Measurements from ENCODE around the gene CAD. TPM values are rescaled to one million over a fixed set of nuclear protein-coding genes. Genes with fewer than 3 reads are reported as not detected.

The CAD gene
- total RNA-seq, 1 experiment from 2014 or later, result 41.5 TPM

DNA sequence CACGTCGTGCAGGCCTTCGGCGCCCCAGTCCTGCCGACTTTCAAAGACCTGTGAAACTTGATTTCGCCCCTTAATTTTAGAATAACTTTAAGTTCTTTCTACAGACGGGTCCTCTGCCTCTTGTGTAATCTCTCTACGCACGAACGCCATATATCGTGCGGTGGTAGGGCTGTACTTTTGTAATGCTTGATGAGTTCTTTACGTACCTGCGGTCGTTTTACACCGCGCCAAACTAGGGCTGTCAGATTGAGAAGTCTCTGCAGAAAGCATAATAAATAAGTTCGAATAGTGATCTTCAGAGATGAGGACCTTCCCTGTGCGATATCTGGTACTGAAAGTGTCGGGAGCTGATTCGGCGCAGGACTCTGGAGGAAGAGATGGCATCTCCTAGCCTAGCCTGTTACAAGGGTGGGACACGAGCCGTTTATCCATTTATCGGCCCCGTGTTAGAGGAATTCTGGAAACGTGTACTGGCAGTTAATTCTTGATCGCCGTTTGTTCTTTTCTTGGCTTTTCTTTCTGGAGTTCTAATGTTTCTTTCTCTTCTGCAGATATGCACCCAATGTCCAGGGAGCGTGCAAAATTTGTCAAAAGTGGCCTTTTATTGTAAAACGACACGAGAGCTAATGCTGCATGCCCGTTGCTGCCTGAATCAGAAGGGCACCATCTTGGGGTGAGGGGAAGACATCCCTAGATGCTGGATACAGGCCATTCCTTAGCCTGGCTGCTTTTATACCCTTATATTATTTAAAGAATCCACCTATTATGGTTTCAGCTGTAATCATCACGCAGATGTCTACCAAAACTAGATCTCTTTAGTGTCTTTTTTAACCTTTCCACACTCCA, 4.3 kb upstream of the CAD start:
- H3K36me3 ChIP-seq (ENCODE audit: low read depth), result 0 out of 2 replicates have a peak, but pooled peaks cover 7% of the 10 kb centered on the region
- peak overlapping the region; percentile 92 for H2AFZ ChIP-seq
- H4K20me1 ChIP-seq (ENCODE audit: insufficient read depth), result no peaks in the 10 kb centered on the region
- ChIA-PET POLR2A (ENCODE audit: unreplicated experiment) (interaction anchor here (0.6 kb wide), 1 partner anchor 144 kb away, joined by 3 read pairs; no protein-coding TSS in a partner anchor), CTCF (interaction anchor here (0.6 kb wide), 1 partner anchor 196 kb away, joined by 3 read pairs; no protein-coding TSS in a partner anchor)
- peak overlapping the region; percentile 82 for H3K27ac ChIP-seq
- intact Hi-C loops (cut with micrococcal nuclease; ENCODE audit: unreplicated experiment), result loop anchor here (5.0 to 10.0 kb wide), 4 partner anchors 69 to 251 kb away; partner anchors contain the start of genes MPV17, PREB, PRR30 and TRIM54
- H3K9me2 ChIP-seq (ENCODE audit: insufficient read depth), result no peaks in the 10 kb centered on the region
- no peaks in the 10 kb centered on the region for H3K9me3 ChIP-seq (ENCODE audit: insufficient read depth, low read depth)
- H3K4me1 ChIP-seq (replicated peaks; ENCODE audit: insufficient read depth), result peaks cover 36% of the 10 kb centered on the region
- TSS peak; percentile 61 for BruUV-seq (replicated peaks)
- H3K27me3 ChIP-seq (ENCODE audit: insufficient read depth, low read depth), result no peaks in the 10 kb centered on the region
- H3K4me2 ChIP-seq, result peak overlapping the region; percentile 93
- peaks cover 46% of the 10 kb centered on the region for H3F3A ChIP-seq (ENCODE audit: insufficient read depth, low read depth)
- DNase-seq, result no peak
- peaks cover 28% of the 10 kb centered on the region for H3K79me2 ChIP-seq (ENCODE audit: low read depth)
- H3K4me3 ChIP-seq, result peak overlapping the region; percentile 82
- TF ChIP-seq, protein P1, sequence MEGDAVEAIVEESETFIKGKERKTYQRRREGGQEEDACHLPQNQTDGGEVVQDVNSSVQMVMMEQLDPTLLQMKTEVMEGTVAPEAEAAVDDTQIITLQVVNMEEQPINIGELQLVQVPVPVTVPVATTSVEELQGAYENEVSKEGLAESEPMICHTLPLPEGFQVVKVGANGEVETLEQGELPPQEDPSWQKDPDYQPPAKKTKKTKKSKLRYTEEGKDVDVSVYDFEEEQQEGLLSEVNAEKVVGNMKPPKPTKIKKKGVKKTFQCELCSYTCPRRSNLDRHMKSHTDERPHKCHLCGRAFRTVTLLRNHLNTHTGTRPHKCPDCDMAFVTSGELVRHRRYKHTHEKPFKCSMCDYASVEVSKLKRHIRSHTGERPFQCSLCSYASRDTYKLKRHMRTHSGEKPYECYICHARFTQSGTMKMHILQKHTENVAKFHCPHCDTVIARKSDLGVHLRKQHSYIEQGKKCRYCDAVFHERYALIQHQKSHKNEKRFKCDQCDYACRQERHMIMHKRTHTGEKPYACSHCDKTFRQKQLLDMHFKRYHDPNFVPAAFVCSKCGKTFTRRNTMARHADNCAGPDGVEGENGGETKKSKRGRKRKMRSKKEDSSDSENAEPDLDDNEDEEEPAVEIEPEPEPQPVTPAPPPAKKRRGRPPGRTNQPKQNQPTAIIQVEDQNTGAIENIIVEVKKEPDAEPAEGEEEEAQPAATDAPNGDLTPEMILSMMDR (conservative IDR thresholded peaks at IDR 0.05), result no peak
- no peak for TF ChIP-seq EZH2 (IDR thresholded peaks at IDR 0.05; ENCODE audit: low read depth)

DNA sequence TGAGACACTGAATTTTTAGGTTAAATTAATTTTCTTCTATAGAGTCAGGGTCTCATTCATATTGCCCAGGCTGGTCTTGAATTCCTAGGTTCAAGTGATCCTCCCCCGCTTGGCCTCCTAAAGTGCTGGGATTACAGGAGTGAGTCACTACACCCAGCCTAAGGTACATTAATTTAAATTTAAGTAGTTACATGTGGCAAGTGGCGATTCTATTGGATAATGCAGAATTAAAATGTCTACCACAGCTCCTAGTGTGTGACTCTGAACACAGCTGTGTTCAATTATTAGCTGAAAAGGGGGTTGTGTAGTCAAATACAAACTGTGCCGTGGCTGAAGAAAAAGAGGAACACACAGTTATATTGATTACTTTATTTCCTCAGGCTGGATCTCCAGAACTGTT, 2.2 kb upstream of the CAD start:
- BruUV-seq (replicated peaks), result no TSS peak
- H3K36me3 ChIP-seq (ENCODE audit: low read depth), result peaks cover 5% of the 10 kb centered on the region; the same call in 1 of the 2 replicates
- H2AFZ ChIP-seq, result no peak overlapping the region
- H3K79me2 ChIP-seq (ENCODE audit: low read depth), result peaks cover 39% of the 10 kb centered on the region
- no peak for TF ChIP-seq EZH2 (IDR thresholded peaks at IDR 0.05; ENCODE audit: low read depth)
- TF ChIP-seq, protein P1 (conservative IDR thresholded peaks at IDR 0.05), result no peak
- POLR2A ChIA-PET (ENCODE audit: unreplicated experiment), result interaction anchor here (0.8 kb wide), 1 partner anchor 65 kb away, joined by 3 read pairs; no protein-coding TSS in a partner anchor
- CTCF ChIA-PET, result no interaction called here
- H4K20me1 ChIP-seq (ENCODE audit: insufficient read depth), result no peaks in the 10 kb centered on the region
- H3F3A ChIP-seq (ENCODE audit: insufficient read depth, low read depth), result peaks cover 38% of the 10 kb centered on the region
- H3K9me2 ChIP-seq (ENCODE audit: insufficient read depth), result no peaks in the 10 kb centered on the region
- DNase-seq, result no peak
- no peaks in the 10 kb centered on the region for H3K9me3 ChIP-seq (ENCODE audit: insufficient read depth, low read depth)
- H3K27me3 ChIP-seq (ENCODE audit: insufficient read depth, low read depth), result no peaks in the 10 kb centered on the region
- H3K4me1 ChIP-seq (replicated peaks; ENCODE audit: insufficient read depth), result peaks cover 34% of the 10 kb centered on the region
- no peak overlapping the region for H3K4me2 ChIP-seq
- no peak overlapping the region for H3K27ac ChIP-seq
- no peak overlapping the region for H3K4me3 ChIP-seq
- intact Hi-C loops (cut with micrococcal nuclease; ENCODE audit: unreplicated experiment), result loop anchor here (5.0 to 10.0 kb wide), 4 partner anchors 67 to 253 kb away; partner anchors contain the start of genes MPV17, PREB, PRR30 and TRIM54

DNA sequence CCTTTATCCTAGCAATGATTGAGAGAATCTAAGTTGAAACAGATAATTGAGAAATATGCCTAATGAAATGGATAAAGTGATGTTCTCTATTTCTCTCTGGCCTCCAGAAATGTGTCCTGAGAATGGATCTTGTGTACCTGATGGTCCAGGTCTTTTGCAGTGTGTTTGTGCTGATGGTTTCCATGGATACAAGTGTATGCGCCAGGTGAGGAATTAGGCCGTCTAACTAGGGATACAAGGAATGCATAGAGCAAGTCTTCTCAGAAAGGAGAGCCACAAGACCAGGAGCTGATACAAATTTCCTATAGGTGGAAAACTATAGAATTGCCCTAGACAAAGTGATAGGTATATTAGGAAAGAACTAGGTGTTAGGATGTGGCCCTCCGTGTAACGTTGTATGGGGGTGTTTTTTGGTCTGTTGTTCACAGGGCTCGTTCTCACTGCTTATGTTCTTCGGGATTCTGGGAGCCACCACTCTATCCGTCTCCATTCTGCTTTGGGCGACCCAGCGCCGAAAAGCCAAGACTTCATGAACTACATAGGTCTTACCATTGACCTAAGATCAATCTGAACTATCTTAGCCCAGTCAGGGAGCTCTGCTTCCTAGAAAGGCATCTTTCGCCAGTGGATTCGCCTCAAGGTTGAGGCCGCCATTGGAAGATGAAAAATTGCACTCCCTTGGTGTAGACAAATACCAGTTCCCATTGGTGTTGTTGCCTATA, 592 bp upstream of the CAD start:
- no peaks in the 10 kb centered on the region for H4K20me1 ChIP-seq (ENCODE audit: insufficient read depth)
- TSS peak; percentile 29 for BruUV-seq (replicated peaks)
- intact Hi-C loops (cut with micrococcal nuclease; ENCODE audit: unreplicated experiment), result loop anchor here (10.0 kb wide), 2 partner anchors 82 to 108 kb away; partner anchors contain the start of genes MPV17, PREB and PRR30
- peak overlapping the region; percentile 87 for H2AFZ ChIP-seq
- H3K4me1 ChIP-seq (replicated peaks; ENCODE audit: insufficient read depth), result peaks cover 25% of the 10 kb centered on the region
- ChIA-PET POLR2A (ENCODE audit: unreplicated experiment) (no interaction called here), CTCF (no interaction called here)
- H3K4me2 ChIP-seq, result peak overlapping the region; percentile 93
- peaks cover 10% of the 10 kb centered on the region for H3K36me3 ChIP-seq (ENCODE audit: low read depth)
- no peaks in the 10 kb centered on the region for H3K9me3 ChIP-seq (ENCODE audit: insufficient read depth, low read depth)
- H3K4me3 ChIP-seq, result peak overlapping the region; percentile 76
- peaks cover 26% of the 10 kb centered on the region for H3F3A ChIP-seq (ENCODE audit: insufficient read depth, low read depth)
- H3K79me2 ChIP-seq (ENCODE audit: low read depth), result peaks cover 40% of the 10 kb centered on the region
- TF ChIP-seq, protein P1 (conservative IDR thresholded peaks at IDR 0.05), result no peak
- no peak for TF ChIP-seq EZH2 (IDR thresholded peaks at IDR 0.05; ENCODE audit: low read depth)
- H3K9me2 ChIP-seq (ENCODE audit: insufficient read depth), result no peaks in the 10 kb centered on the region
- DNase-seq, result no peak
- no peak overlapping the region for H3K27ac ChIP-seq
- no peaks in the 10 kb centered on the region for H3K27me3 ChIP-seq (ENCODE audit: insufficient read depth, low read depth)
